Measurements from ENCODE around the gene CALR3.
"Not testable (repeated sequence)": the region's sequence is repeated elsewhere in the genome, so short reads cannot be mapped to it uniquely, and the experiment has no call there.

DNA sequence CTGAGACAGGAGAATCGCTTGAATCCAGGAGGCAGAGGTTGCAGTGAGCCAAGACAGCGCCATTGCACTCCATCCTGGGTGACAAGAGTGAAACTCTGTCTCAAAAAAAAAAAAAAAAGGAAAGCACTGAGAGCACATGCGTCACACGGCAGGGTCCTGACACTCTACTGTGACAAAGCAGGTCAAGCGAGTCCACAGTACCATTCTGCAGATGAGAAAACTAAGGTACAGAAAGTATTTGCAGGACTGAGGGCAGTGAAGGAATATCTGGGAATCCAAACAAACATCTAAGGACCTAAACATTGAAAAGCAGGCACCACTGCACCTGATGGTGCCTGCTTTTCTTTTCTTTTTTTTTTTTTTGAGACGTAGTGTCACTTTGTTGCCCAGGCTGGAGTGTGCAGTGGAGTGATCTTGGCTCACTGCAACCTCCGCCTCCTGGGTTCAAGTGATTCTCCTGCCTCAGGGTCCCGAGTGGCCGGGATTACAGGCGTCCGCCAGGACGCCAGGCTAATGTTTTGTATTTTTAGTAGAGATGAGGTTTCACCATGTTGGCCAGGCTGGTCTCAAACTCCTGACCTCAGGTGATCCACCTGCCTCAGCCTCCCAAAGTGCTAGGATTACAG, 29.1 kb downstream of the CALR3 start:
- not testable (repeated sequence) for TF ChIP-seq CTCF (IDR thresholded peaks at IDR 0.05; ENCODE audit: poor library complexity); EZH2 (IDR thresholded peaks at IDR 0.05; ENCODE audit: borderline replicate concordance)
